ENCODE measurements around the gene PTPN9. TPM values are rescaled to one million over a fixed set of nuclear protein-coding genes. Genes with fewer than 3 reads are reported as not detected.

The PTPN9 gene
- total and polyA plus RNA-seq, 2 of the 13 experiments (the other 11 are each of a cell fraction or from before 2014, with no cell fraction given) = 16.6 to 19.9 TPM

- TF ChIP-seq ZFY (CRISPR knock-in tag; IDR thresholded peaks at IDR 0.05) (peak; percentile 36; the same call in 1 of the 2 replicates), ZNF430 (CRISPR knock-in tag; IDR thresholded peaks at IDR 0.05) (0 out of 2 replicates have a peak, but pooled peaks have one; percentile 65), ZNF691 (CRISPR knock-in tag; IDR thresholded peaks at IDR 0.05; ENCODE audit: borderline replicate concordance, low read depth) (peak; percentile 45; the same call in 1 of the 2 replicates), SKIL (CRISPR knock-in tag; IDR thresholded peaks at IDR 0.05; ENCODE audit: borderline replicate concordance) (0 out of 2 replicates have a peak, but pooled peaks have one; percentile 18), ZNF350 (CRISPR knock-in tag; IDR thresholded peaks at IDR 0.05; ENCODE audit: borderline replicate concordance, low read depth) (peak; percentile 82; the same call in 1 of the 2 replicates), KLF16 (CRISPR knock-in tag; IDR thresholded peaks at IDR 0.05) (0 out of 4 replicates have a peak, but pooled peaks of 1 of the 2 experiments have one; percentile 83), ZNF225 (CRISPR knock-in tag; IDR thresholded peaks at IDR 0.05) (peak; percentile 83), AGO2 (optimal IDR thresholded peaks at IDR 0.05; ENCODE audit: low read depth, low read length) (peak; percentile 61), KDM5B (CRISPR knock-in tag; IDR thresholded peaks at IDR 0.05; ENCODE audit: borderline replicate concordance) (peak; percentile 77; the same call in 1 of the 2 replicates), ZFP91 (CRISPR knock-in tag; IDR thresholded peaks at IDR 0.05; ENCODE audit: borderline replicate concordance) (peak; percentile 81; the same call in 1 of the 2 replicates), THAP9 (CRISPR knock-in tag; IDR thresholded peaks at IDR 0.05; ENCODE audit: borderline replicate concordance) (peak; percentile 82; the same call in 1 of the 2 replicates), MTF2 (CRISPR knock-in tag; IDR thresholded peaks at IDR 0.05; ENCODE audit: borderline replicate concordance) (0 out of 2 replicates have a peak, but pooled peaks have one; percentile 26), TBX2 (CRISPR knock-in tag; IDR thresholded peaks at IDR 0.05; ENCODE audit: borderline replicate concordance) (peak; percentile 79; the same call in 1 of the 2 replicates), GFI1 (CRISPR knock-in tag; IDR thresholded peaks at IDR 0.05; ENCODE audit: borderline replicate concordance) (peak; percentile 18; the same call in 1 of the 2 replicates), ELF1 (CRISPR knock-in tag; IDR thresholded peaks at IDR 0.05) (peak; percentile 53; the same call in 1 of the 2 replicates), DMAP1 (CRISPR knock-in tag; IDR thresholded peaks at IDR 0.05) (peak; percentile 58; the same call in 1 of the 2 replicates), ZSCAN21 (CRISPR knock-in tag; IDR thresholded peaks at IDR 0.05; ENCODE audit: borderline replicate concordance) (peak; percentile 62; the same call in 1 of the 2 replicates), ZNF317 (CRISPR knock-in tag; IDR thresholded peaks at IDR 0.05) (0 out of 2 replicates have a peak, but pooled peaks have one; percentile 24), HIVEP1 (CRISPR knock-in tag; IDR thresholded peaks at IDR 0.05) (peak; percentile 97)
Observed at GRCh38 chr15:75450307-75451201, 128.6 kb downstream of the PTPN9 start (continued).

Measured in HepG2 (cell line).